ENCODE data around the gene FAM193A.
"Not testable (repeated sequence)": the region's sequence is repeated elsewhere in the genome, so short reads cannot be mapped to it uniquely, and the experiment has no call there.

Gene FAM193A

DNA sequence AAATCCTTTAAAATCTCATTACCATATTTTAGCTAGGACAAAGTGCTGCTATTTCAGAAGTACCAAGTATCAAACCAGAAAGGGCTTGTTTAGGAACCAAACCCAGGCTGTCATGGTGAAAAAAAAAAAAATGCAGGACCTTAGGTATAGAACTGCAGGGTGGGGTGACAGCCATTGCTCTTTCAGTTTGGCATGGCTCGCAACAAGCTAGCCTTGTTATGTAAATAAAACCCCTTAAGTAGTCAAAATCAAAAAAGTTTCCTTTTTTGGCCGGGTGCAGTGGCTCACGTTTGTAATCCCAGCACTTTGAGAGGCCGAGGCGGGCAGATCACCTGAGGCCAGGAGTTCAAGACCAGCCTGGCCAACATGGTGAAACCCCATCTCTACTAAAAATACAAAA lies 244.2 kb downstream of the FAM193A start:
- DNase-seq (ENCODE audit: low read depth in 3 of 3), result not testable (repeated sequence)

DNA sequence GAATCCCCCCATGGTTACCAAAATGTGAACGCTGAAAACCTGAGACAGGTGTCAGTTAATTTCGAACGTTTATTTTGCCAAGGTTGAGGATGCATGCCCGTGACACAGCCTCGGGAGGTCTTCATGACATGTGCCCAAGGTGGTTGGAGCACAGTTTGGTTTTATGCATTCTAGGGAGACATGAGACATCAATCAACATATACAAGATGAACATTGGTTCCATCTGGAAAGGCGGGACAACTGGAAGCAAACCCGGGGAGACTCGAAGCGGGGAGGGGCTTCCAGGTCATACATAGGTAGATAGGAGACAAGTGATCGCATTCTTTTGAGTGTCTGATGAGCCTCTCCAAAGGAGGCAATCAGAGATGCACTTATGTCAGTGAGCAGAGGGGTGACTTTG lies 245.5 kb downstream of the FAM193A start:
- DNase-seq (ENCODE audit: low read depth in 3 of 3), result no peak

Measured in stimulated activated CD4-positive, alpha-beta T cell treated with anti-CD3 and anti-CD28 coated beads, TNF-alpha, amount 100 ng/mL, for 48 hours (primary cell).